ENCODE measurements around the gene VSTM4.

Gene VSTM4

DNA sequence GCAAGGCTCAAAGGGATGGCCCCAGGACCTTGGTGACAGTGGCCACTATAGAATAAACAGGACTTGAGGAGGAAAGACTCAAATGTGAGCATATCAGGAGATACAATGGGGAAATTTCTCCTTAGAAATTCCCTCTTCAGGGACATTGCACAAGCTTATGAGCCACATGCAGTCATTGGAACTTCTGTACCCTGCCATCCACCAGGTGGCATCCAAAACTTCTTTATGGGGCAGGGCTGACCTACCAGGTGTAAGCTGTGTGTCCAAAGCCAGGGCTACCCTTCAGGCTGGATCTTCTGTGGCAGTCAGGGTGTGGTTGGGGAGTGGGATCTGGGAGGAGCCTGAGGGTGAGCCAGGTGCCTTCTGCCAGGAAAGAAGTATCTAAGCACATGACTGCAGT lies 139.1 kb downstream of the VSTM4 start:
- no peak overlapping the region for H3K4me3 ChIP-seq (ENCODE audit: insufficient read length, low read depth)
- H3K27me3 ChIP-seq (ENCODE audit: insufficient read depth, insufficient read length): no peaks in the 10 kb centered on the region
- no peaks in the 10 kb centered on the region for H3K36me3 ChIP-seq (ENCODE audit: insufficient read depth, insufficient read length, low read length)
- H3K9ac ChIP-seq (ENCODE audit: insufficient read length, low read depth): no peak overlapping the region
- TF ChIP-seq SUZ12 (IDR thresholded peaks at IDR 0.05; ENCODE audit: extremely low read depth, insufficient read depth, insufficient read length) (no peak), ZNF274 (IDR thresholded peaks at IDR 0.05; ENCODE audit: low read depth, low read length) (no peak), YY1 (IDR thresholded peaks at IDR 0.05; ENCODE audit: insufficient read depth, insufficient read length) (no peak)
- no peak for DNase-seq (ENCODE audit: low read depth, low spot score)
- no peaks in the 10 kb centered on the region for H3K4me1 ChIP-seq (ENCODE audit: insufficient read depth, insufficient read length)
- H3K9me3 ChIP-seq (ENCODE audit: insufficient read depth, low read length): no peaks in the 10 kb centered on the region

DNA sequence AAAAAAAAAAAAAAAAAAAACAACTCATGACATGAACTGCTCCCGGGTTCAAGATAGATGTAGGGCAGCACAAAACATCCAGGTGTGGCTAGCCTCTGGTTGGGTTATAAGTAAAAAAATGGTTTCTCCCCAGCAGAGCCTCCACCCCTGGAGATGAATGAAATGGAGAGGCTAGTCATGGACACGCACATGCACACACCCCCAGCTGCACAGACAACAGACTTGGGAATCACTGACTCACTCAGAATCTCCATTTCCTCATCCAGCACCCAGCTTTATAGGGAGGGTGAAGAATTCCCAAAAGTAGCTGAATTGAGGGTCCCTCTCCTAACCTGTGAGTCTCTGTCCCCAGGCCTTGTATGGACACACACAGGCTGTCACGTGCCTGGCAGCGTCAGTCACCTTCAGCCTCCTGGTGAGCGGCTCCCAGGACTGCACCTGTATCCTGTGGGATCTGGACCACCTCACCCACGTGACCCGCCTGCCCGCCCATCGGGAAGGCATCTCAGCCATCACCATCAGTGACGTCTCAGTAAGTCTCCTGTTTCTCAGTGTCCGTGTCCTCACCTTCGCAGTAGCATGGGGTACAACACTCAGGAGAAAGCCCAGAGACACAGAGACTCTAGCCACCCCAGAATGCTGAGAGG lies 140.7 kb downstream of the VSTM4 start:
- Histone ChIP-seq H3K9me3 (ENCODE audit: insufficient read depth, low read length) (no peaks in the 10 kb centered on the region), H3K27me3 (ENCODE audit: insufficient read depth, insufficient read length) (no peaks in the 10 kb centered on the region), H3K4me1 (ENCODE audit: insufficient read depth, insufficient read length) (no peaks in the 10 kb centered on the region), H3K4me3 (ENCODE audit: insufficient read length, low read depth) (no peak overlapping the region), H3K9ac (ENCODE audit: insufficient read length, low read depth) (no peak overlapping the region), H3K36me3 (ENCODE audit: insufficient read depth, insufficient read length, low read length) (no peaks in the 10 kb centered on the region)
- TF ChIP-seq ZNF274 (IDR thresholded peaks at IDR 0.05; ENCODE audit: low read depth, low read length): no peak
- TF ChIP-seq SUZ12 (IDR thresholded peaks at IDR 0.05; ENCODE audit: extremely low read depth, insufficient read depth, insufficient read length): no peak
- no peak for TF ChIP-seq YY1 (IDR thresholded peaks at IDR 0.05; ENCODE audit: insufficient read depth, insufficient read length)
- no peak for DNase-seq (ENCODE audit: low read depth, low spot score)

DNA sequence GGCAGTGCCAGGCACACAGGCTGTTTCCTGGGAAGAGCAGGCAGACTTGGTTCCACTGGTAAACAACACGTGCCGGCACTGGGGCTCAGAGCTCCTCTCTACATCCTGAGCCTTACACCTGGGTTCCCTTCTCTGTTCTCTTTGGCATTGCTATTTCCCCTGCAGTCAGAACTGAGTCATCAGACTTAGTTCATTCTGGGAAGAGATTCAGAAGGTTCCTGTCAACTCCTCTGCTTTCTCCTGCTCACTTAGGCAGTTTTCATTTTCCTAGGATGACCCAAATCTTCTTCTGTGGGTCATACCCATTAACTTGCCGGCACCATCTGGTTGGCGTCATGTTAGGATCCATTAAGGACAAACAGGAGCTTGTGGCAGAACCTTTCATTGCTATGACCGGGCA lies 142.3 kb downstream of the VSTM4 start:
- no peaks in the 10 kb centered on the region for H3K4me1 ChIP-seq (ENCODE audit: insufficient read depth, insufficient read length)
- no peaks in the 10 kb centered on the region for H3K27me3 ChIP-seq (ENCODE audit: insufficient read depth, insufficient read length)
- no peak overlapping the region for H3K4me3 ChIP-seq (ENCODE audit: insufficient read length, low read depth)
- no peaks in the 10 kb centered on the region for H3K9me3 ChIP-seq (ENCODE audit: insufficient read depth, low read length)
- no peak for DNase-seq (ENCODE audit: low read depth, low spot score)
- no peak overlapping the region for H3K9ac ChIP-seq (ENCODE audit: insufficient read length, low read depth)
- TF ChIP-seq ZNF274 (IDR thresholded peaks at IDR 0.05; ENCODE audit: low read depth, low read length): no peak
- TF ChIP-seq YY1 (IDR thresholded peaks at IDR 0.05; ENCODE audit: insufficient read depth, insufficient read length): no peak
- no peak for TF ChIP-seq SUZ12 (IDR thresholded peaks at IDR 0.05; ENCODE audit: extremely low read depth, insufficient read depth, insufficient read length)
- no peaks in the 10 kb centered on the region for H3K36me3 ChIP-seq (ENCODE audit: insufficient read depth, insufficient read length, low read length)

DNA sequence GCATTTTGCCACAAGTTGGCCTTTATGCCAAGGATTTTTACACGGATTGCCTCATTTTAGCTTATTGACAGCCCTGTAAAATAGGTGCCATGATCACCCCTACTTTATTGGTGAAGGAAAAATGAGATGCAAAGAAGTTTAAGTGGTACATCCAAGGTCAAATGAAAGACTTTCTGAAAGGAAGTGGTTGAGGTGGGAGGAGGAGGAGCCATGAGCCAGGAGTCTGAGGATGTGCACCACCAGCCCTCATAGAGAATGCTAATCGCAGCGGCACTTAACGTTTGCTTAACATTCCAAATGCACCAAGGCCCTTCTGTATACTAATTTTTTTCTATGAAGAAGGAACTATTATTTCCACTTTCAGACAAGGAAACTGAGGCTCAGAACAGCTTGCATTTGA lies 144.7 kb downstream of the VSTM4 start:
- no peaks in the 10 kb centered on the region for H3K4me1 ChIP-seq (ENCODE audit: insufficient read depth, insufficient read length)
- H3K4me3 ChIP-seq (ENCODE audit: insufficient read length, low read depth): no peak overlapping the region
- no peaks in the 10 kb centered on the region for H3K36me3 ChIP-seq (ENCODE audit: insufficient read depth, insufficient read length, low read length)
- no peak overlapping the region for H3K9ac ChIP-seq (ENCODE audit: insufficient read length, low read depth)
- no peaks in the 10 kb centered on the region for H3K9me3 ChIP-seq (ENCODE audit: insufficient read depth, low read length)
- no peaks in the 10 kb centered on the region for H3K27me3 ChIP-seq (ENCODE audit: insufficient read depth, insufficient read length)
- DNase-seq (ENCODE audit: low read depth, low spot score): no peak
- TF ChIP-seq YY1 (IDR thresholded peaks at IDR 0.05; ENCODE audit: insufficient read depth, insufficient read length): no peak

DNA sequence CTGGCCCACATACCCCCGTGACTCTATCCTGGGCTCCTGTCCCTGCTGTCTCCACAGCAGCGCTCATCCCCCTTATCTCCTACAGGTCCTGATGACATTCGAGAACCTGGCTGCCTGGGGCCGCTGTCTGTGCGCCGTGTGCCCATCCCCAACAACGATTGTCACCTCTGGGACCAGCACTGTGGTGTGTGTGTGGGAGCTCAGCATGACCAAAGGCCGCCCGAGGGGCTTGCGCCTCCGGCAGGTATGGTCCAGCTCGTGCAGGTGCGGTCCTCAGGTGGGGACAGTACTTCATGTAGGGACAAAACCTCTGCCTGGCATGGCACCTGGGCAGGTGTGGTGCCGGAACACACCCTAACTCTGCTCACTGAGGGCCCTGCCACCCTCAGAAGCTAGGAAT lies 145.3 kb downstream of the VSTM4 start:
- Histone ChIP-seq H3K4me1 (ENCODE audit: insufficient read depth, insufficient read length) (no peaks in the 10 kb centered on the region), H3K27me3 (ENCODE audit: insufficient read depth, insufficient read length) (no peaks in the 10 kb centered on the region), H3K36me3 (ENCODE audit: insufficient read depth, insufficient read length, low read length) (no peaks in the 10 kb centered on the region), H3K9me3 (ENCODE audit: insufficient read depth, low read length) (no peaks in the 10 kb centered on the region), H3K4me3 (ENCODE audit: insufficient read length, low read depth) (no peak overlapping the region), H3K9ac (ENCODE audit: insufficient read length, low read depth) (no peak overlapping the region)
- DNase-seq (ENCODE audit: low read depth, low spot score): no peak
- no peak for TF ChIP-seq SUZ12 (IDR thresholded peaks at IDR 0.05; ENCODE audit: extremely low read depth, insufficient read depth, insufficient read length)
- TF ChIP-seq YY1 (IDR thresholded peaks at IDR 0.05; ENCODE audit: insufficient read depth, insufficient read length): no peak
- no peak for TF ChIP-seq ZNF274 (IDR thresholded peaks at IDR 0.05; ENCODE audit: low read depth, low read length)

GRCh38 chr10:48968036-48968435 lies 147.3 kb downstream of the VSTM4 start:
- no peak for DNase-seq (ENCODE audit: low read depth, low spot score)
- Histone ChIP-seq H3K9ac (ENCODE audit: insufficient read length, low read depth) (no peak overlapping the region), H3K36me3 (ENCODE audit: insufficient read depth, insufficient read length, low read length) (no peaks in the 10 kb centered on the region), H3K27me3 (ENCODE audit: insufficient read depth, insufficient read length) (no peaks in the 10 kb centered on the region), H3K4me1 (ENCODE audit: insufficient read depth, insufficient read length) (no peaks in the 10 kb centered on the region), H3K4me3 (ENCODE audit: insufficient read length, low read depth) (no peak overlapping the region), H3K9me3 (ENCODE audit: insufficient read depth, low read length) (no peaks in the 10 kb centered on the region)
- TF ChIP-seq YY1 (IDR thresholded peaks at IDR 0.05; ENCODE audit: insufficient read depth, insufficient read length) (no peak), ZNF274 (IDR thresholded peaks at IDR 0.05; ENCODE audit: low read depth, low read length) (no peak), SUZ12 (IDR thresholded peaks at IDR 0.05; ENCODE audit: extremely low read depth, insufficient read depth, insufficient read length) (no peak)

GRCh38 chr10:48965460-48965859 lies 149.9 kb downstream of the VSTM4 start:
- no peaks in the 10 kb centered on the region for H3K36me3 ChIP-seq (ENCODE audit: insufficient read depth, insufficient read length, low read length)
- no peak for DNase-seq (ENCODE audit: low read depth, low spot score)
- no peaks in the 10 kb centered on the region for H3K4me1 ChIP-seq (ENCODE audit: insufficient read depth, insufficient read length)
- no peaks in the 10 kb centered on the region for H3K9me3 ChIP-seq (ENCODE audit: insufficient read depth, low read length)
- H3K27me3 ChIP-seq (ENCODE audit: insufficient read depth, insufficient read length): no peaks in the 10 kb centered on the region
- H3K4me3 ChIP-seq (ENCODE audit: insufficient read length, low read depth): no peak overlapping the region
- H3K9ac ChIP-seq (ENCODE audit: insufficient read length, low read depth): no peak overlapping the region
- no peak for TF ChIP-seq YY1 (IDR thresholded peaks at IDR 0.05; ENCODE audit: insufficient read depth, insufficient read length)
- TF ChIP-seq SUZ12 (IDR thresholded peaks at IDR 0.05; ENCODE audit: extremely low read depth, insufficient read depth, insufficient read length): no peak
- no peak for TF ChIP-seq ZNF274 (IDR thresholded peaks at IDR 0.05; ENCODE audit: low read depth, low read length)

Measured in NT2/D1 (cell line).